HG03439 (cell line): Measurements from ENCODE around the gene SOD3.

Experiments used
- ATAC-seq: cut with Tn5 transposase; IDR thresholded peaks from one replicate; pipeline ENCODE4 v1.9.1; 2021; ENCODE audit warnings: mild to moderate bottlenecking, moderate library complexity; ENCODE audit not compliant: unreplicated experiment

The SOD3 gene

DNA sequence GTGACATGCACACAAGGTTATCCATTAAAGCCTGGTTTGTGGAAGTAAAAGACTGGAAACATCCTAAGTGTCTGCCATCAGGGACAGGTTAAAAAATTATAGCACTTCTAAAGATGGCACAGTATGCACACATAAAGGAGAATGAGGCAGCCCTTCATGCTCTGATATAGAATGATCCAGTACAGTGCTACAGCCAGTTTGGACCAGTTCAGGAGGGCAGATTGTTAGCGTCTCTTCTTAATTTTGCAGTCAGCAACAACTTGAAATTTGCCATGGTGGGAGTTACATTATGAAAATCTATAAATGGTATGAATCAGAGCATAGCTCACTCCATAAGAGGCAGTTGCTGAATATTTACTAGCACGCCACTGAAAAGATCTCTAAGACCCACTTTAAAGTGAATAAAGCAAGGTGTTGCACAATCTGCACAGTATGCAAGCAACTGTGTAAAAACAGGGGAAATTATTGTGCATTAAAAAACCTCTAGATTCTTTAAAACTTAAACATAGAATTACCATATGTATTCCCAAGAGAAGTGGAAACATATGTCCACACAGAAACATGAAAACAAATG lies 20.3 kb upstream of the SOD3 start:
- no peak for ATAC-seq

DNA sequence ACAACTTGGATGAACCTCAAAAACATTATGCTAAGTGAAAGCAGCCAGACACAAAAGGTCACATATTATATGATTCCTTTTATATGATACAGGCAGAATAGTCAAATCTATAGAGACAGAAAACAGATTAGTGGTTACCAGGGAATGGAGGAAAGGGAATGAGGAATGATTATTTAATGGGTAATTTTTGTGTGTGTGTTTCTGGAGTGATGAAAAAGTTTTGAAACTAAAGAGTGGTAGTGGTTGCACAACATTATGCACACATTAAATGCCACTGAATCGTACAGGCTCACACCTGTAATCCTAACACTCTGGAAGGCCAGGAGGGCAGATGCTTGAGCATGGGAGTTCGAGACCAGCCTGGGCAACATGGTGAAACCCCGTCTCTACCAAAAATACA lies 19.6 kb upstream of the SOD3 start:
- ATAC-seq, result no peak

DNA sequence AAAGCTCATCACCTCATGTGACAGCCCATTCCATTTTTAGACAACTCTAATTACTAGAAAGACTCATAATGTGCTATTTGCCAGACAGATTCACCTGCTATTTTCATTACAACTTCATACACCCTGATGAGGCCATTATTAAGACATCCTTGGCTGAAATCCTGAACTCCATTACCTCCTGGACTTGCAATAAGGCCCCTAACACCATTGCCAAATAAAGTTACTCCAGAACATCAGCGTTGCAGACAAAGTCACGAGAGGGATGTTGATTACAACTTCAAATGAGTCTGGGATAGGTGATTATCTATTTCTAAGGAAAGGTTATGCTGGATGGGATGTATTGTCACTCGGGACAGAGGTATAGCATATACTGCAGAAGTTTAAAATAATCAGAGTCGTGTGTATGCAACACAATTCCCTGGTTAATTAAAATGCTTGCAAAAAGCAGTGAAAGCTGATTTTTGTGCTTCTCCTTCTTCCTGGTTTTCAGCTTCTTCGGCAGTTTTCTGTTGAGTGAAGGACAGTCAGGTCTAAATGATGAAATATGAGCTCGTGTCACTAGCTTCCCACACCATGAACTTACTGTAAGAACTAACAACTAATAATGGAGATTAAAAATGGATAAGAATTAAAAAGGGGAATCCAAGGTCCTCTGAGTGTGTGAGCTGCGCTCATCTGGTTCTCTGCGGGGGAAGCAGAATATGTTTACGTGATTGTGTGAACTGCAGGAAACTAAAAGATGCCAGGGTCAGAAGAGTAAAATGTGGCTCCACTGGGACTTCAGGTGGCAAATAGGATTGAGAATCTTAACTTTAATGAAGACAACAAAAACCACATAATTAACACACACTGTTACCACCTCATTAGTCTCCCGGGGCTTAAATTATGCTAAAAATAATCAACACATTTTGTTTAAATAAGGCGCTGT lies 17.6 kb upstream of the SOD3 start:
- ATAC-seq, result no peak

DNA sequence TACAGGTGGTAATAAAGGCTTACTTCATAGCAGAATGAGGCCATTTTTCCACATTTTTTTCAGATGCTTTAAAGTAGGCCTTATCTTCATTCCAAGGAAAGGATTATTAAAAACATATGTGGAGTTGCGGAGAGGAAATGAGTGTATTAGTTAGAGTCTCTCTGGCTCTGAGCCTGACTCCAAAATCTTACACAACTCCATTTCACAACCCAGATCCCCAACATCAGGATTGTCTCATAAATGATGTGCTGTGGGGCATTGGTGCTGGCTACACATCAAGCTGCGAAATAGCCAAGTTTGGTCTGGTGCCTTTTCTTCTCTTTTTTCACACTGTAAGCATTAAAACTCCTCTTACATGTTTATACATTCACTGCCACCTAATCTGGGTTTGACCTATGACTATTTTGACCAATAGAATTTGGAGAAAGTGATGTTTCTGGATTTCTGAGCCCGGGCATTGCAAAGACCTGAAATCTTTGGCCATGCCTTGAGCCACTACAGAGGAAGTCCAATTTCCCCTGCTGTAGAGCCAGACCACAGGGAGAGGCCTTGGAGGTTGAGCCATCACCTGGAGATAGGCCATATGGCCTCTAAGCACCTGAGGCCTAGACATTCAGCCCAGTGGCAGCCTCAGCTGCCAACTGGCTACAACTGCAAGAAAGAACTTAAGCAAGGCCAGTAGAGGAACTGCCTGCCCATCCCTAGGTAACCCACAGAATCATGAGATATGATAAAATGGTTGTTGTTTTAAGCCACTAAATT lies 16.7 kb upstream of the SOD3 start:
- no peak for ATAC-seq

DNA sequence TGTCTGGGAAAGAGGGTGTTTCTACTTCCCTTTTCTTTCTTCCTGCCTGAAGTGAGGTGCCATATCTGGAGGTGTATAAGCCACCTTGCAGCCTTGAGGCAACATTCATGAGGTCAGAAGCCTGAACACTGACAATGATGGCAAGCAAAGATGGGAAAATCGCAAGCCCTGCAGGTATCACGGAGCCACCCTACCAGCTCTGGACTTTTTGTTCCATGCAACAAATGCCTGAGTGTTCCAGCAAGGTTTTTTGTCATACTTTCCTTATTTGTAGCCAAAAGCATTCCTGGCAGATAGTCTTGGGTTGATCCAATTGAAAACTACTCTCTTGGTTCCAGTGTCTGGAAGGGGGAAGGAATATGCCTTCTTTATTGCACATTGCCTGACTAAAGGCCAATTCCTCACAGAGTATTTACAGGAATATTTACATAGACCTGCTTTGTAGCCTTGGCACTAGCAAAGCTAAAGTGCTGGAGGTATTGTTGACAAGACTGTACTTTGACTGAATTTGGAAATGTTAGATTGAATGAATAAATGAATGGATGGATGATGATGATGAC lies 14.4 kb upstream of the SOD3 start:
- ATAC-seq, result no peak

DNA sequence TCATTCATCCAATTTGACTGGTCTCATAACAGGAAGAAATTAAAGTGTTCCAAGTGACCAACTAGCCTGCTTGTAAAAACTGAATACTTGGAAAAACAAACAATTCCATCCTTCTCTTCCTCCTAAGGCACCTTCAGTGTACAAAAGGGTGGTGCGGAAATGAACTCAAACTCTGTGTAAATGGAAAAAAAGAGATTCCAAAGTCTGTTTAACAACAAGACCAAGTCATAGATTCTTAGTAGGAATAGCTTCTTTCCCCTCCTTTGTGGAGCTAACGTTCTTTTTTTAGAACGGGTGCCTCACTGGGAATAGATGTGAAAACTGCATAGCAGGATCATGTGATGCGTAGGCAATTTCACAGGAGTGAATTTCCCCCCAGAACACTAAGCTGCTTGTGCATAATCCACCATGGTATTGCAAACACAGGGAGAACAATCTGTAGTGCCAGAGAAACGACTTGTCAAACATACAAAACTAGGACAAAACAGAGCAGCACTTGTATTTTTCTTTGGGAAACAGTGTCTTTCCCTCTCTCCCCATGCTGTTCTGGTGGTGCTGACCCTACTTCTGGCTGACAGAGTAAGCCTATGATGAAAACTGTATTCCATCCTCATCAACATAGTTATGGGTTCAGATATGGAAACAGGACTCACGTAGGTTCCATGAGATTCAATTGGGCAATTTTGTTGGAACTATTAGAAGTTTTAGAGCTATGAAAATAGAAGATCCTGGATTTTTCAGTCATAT lies 13.2 kb upstream of the SOD3 start:
- no peak for ATAC-seq

DNA sequence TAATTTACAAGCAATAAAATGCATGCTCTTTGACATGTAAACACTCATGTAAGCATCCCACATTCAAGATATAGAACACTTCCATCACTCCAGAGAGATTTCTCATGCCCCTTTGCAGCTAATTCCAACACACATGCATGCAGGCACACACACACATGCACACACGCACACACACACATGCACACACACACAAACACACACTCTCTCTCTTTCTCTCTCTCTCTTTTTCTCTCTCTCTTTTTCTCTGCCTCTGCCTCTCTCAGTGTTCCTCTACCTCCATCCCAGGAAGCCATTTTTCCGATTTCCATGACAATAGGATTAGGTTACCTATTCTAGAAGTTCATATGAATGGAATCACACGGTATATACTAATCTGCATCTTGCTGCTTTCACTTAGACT lies 11.9 kb upstream of the SOD3 start:
- no peak for ATAC-seq

DNA sequence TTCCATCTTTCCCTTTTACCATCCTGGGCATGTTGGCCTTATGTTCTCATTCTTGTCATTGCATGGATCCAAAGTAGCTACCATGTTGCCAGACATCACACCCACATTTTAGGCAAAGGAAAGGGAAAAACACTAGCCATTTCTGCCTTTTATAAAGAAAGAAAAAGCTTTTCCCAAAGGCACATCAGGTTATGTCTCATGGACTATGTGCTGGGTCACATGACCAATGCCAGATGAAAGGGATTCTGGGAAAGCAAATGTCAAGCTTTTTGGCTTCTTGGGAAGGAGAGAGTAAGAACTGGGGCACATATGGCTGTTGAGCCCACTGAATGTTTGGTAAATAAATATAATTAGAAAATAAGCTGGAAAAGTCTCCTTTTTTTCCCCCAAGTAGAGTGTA lies 4.3 kb upstream of the SOD3 start:
- no peak for ATAC-seq

DNA sequence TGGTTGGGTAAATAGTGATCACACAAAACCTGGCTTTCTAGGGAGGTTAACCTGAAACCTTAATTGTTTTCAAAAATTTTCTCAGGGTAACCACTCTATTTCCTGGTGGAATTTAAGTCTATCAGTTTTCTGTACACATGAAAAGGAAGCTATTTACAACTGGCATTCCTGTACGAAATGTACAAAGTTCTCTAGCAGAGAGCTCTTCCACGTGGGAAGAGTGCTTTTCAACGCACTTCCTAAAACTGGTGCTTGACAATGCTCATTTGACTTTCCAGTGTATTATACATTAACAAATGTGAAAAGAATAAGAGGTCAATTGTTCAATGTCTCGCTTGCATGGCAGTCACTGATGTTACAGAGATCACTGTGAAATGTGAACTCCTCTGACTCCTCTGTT lies 2.8 kb upstream of the SOD3 start:
- no peak for ATAC-seq

DNA sequence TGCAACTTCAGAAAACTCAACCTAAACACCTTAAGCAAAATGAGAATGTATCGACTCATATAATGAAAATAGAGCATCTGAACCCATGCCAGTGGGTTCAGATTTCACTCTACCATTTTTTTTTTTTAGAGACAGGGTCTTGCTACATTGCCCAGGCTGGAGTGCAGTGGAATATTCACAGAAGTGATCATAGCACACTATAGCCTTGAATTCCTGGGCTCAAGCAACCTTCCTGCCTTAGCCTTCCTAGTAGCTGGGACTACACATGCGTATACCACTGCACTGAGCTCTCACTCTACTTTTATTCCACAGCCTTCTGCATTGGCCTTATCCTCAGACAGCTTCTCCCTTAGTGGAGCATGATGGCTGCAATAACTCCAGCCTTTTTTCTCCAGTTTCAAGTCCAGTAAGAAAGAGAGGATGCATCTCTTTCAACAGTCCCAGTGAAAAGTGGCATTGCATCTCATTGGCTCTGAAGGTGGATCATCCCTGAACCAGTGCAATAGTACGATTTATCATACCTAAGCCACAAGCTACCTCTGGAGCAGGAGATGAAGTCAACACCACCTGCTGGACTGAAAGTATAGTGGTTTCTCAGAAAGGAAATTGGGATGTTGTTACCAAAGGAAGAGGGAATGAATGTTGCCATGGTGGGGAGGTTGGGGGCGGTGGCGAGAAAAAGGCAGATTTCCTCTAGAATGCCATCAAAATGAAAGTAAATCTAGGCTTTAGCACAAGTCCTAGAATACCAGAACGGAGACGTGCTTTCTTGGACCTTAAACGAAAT lies 2.0 kb upstream of the SOD3 start:
- no peak for ATAC-seq

DNA sequence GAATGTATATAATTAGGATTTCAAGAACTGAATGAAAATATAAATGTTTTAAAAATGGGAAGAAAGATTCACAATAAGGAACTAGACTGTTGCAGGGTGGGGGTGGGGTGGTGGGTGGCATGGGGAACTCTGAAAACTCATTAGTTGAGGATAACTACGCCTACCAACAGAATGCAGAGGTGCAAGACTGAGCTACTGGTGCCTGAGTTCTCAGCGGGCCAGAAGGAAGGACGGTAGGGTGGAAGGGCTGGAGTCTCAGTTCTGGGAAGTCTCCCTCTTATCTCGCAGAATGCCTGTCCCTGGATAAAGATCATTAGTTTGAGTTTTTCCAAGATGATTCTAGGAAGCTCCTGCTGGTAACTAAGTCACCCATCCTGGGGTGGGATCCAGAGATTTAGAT lies 1.3 kb upstream of the SOD3 start:
- ATAC-seq, result no peak

DNA sequence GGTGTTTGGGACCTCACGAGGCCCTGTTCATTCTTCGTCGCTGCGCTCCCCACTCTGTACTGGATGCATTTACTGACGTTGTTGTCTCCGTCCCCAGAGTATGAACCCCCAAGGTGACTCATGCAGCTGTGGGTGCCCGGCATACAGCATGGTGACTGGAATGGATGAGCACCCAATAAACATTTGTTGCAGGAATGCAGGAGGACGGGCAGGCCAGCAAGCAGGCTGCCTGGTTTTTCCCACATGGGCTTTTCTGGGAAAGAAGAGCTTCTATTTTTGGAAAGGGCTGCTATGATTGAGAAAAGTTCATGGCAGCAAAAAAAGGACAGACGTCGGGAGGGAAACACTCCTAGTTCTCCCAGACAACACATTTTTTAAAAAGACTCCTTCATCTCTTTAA lies 893 bp upstream of the SOD3 start:
- ATAC-seq, result no peak

DNA sequence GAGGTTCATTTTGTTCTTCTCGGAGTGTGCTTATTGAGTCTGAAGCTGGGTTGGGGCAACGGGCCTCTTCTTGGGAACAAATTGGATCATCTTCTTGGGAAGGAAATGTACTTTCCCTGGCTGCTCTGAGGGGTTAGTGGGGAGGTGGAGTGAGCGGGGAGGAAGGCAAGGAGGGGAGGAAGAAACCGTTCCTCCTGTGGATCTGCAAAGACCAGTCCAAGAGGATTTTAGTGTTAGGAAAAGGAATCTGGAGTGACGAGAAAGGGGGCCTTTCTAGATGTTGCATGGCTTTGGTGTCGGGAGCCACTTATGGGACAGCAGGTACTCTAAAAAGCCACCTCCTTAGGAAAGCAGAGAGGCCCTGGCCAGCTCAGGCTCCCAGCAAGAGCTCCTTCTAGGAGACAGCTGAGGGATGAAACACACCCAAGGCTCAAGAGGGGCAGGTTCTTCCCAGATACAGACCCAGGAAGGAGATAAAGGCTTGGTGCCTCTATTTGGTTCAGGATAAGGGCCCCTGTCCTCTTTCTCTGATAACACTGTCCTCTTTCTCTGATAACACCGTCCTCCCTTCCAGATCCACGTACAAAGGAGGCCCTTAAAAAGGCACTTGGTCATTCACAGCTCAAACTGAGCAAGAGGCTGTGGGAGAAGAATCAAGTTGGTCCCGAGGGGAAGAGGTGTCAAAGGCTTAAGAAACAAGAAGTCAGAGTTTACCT lies 451 bp downstream of the SOD3 start:
- ATAC-seq, result no peak

DNA sequence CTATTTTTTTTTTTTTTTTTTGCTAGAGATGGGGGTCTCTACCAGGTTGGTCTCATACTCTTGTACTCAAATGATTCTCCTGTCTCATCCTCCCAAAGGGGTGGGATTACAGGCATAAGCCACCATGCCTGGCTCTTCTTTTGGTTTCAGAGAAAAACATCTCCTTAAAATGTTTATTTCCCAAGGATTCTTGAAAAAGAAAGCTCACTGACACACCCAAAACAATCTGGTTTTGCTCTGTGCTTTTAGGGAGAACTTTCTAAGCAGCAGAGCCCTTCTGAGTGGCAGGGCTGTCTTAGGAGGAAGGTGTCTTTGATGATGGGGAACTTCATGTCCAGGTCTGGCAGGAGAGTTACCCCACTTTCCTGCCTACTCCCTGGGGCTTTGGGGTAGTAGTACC lies 1.2 kb downstream of the SOD3 start:
- ATAC-seq, result no peak

DNA sequence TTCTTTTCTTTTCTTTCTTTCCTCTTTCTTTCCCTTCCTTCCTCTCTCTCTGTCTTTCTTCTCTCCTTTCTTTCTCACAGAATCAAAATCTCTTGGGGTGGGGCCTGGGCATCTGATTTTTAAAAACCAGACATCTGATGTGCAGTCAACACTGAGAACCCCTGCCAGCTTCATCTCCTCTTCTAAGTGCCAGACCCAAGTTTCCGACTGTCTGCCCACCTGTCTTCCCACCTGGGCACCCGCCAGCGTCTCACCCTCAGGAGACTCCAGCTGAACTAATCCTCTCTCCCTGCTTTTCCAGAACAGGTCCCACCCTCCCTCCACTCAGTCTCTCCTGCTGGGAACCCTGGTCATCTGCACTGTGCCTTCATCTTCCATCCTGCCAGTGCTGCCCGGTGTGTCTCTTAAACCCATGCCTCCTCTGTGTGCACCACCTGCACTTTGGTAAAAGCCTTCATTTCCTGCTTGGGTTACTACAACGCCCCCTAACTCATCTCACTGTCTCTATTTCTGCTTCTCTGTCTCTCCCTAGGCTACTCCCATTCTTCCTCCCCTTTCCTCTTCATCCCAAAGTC lies 2.8 kb downstream of the SOD3 start:
- ATAC-seq, result no peak

DNA sequence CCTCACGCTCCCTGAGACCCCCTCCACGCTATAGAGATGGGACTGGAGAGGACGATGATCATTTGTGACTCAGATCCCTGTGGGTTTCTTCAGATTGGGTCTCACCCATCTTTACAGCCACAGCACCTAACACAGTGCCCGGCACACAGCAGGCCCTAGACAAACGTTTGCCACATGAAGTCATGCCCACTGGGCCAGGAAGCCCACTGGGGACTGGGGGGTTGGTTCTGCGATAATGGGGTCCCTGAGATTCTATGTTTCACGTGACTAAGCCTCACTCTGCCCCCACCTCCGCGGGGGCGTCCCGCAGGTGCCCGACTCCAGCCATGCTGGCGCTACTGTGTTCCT lies 3.8 kb downstream of the SOD3 start:
- no peak for ATAC-seq

DNA sequence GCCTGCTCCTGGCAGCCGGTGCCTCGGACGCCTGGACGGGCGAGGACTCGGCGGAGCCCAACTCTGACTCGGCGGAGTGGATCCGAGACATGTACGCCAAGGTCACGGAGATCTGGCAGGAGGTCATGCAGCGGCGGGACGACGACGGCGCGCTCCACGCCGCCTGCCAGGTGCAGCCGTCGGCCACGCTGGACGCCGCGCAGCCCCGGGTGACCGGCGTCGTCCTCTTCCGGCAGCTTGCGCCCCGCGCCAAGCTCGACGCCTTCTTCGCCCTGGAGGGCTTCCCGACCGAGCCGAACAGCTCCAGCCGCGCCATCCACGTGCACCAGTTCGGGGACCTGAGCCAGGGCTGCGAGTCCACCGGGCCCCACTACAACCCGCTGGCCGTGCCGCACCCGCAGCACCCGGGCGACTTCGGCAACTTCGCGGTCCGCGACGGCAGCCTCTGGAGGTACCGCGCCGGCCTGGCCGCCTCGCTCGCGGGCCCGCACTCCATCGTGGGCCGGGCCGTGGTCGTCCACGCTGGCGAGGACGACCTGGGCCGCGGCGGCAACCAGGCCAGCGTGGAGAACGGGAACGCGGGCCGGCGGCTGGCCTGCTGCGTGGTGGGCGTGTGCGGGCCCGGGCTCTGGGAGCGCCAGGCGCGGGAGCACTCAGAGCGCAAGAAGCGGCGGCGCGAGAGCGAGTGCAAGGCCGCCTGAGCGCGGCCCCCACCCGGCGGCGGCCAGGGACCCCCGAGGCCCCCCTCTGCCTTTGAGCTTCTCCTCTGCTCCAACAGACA lies 4.4 kb downstream of the SOD3 start:
- ATAC-seq, result no peak

DNA sequence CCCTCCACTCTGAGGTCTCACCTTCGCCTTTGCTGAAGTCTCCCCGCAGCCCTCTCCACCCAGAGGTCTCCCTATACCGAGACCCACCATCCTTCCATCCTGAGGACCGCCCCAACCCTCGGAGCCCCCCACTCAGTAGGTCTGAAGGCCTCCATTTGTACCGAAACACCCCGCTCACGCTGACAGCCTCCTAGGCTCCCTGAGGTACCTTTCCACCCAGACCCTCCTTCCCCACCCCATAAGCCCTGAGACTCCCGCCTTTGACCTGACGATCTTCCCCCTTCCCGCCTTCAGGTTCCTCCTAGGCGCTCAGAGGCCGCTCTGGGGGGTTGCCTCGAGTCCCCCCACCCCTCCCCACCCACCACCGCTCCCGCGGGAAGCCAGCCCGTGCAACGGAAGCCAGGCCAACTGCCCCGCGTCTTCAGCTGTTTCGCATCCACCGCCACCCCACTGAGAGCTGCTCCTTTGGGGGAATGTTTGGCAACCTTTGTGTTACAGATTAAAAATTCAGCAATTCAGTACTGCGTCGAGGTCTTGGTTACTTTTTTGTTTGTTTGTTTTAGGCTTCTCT lies 5.0 kb downstream of the SOD3 start:
- no peak for ATAC-seq
